Testis (tissue), 2 donors: ENCODE data around the gene KCNMB1.

Source experiments
- CTCF ChIP-seq, 3 experiments: fragments of 450-650 bp in 2 of 3; fragments of 200-600 bp in 1 of 3; sonication (generic) in 1 of 3; IDR thresholded peaks; one replicate each; pipeline ENCODE4 v1.5.1; 2016 to 2019; ENCODE audit warnings: antibody characterized with exemption in 3 of 3, mild to moderate bottlenecking in 2 of 3, moderate library complexity in 1 of 3
- POLR2A ChIP-seq: fragments of 450-650 bp; IDR thresholded peaks from one replicate; pipeline ENCODE4 v1.6.1; 2017; ENCODE audit warnings: antibody characterized with exemption, mild to moderate bottlenecking, moderate library complexity

- no peak for TF ChIP-seq CTCF (IDR thresholded peaks at IDR 0.05)
- TF ChIP-seq POLR2A = no peak
Observed at GRCh38 chr5:170327168-170327567, 62.0 kb downstream of the KCNMB1 start.
